GM18511 (cell line): Measurements from ENCODE around the gene COMMD3.

ENCODE experiments used
- ATAC-seq: cut with Tn5 transposase; IDR thresholded peaks from one replicate; pipeline ENCODE4 v1.9.1; 2021; ENCODE audit warnings: mild to moderate bottlenecking, moderate library complexity; ENCODE audit not compliant: unreplicated experiment

COMMD3 gene

GRCh38 chr10:22365644-22366434, 49.7 kb downstream of the COMMD3 start:
- peak; percentile 33 for ATAC-seq

- ATAC-seq = no peak
Observed at GRCh38 chr10:22366435-22366703, 50.2 kb downstream of the COMMD3 start.

GRCh38 chr10:22366771-22367170, 50.6 kb downstream of the COMMD3 start:
- no peak for ATAC-seq

GRCh38 chr10:22367471-22367870, 51.3 kb downstream of the COMMD3 start:
- ATAC-seq = peak; percentile 37

GRCh38 chr10:22368402-22368801, 52.2 kb downstream of the COMMD3 start:
- no peak for ATAC-seq

GRCh38 chr10:22368981-22369380, 52.8 kb downstream of the COMMD3 start:
- ATAC-seq = no peak

GRCh38 chr10:22369434-22370072, 53.4 kb downstream of the COMMD3 start:
- ATAC-seq = no peak
